ENCODE measurements around the gene KCTD11. TPM values are rescaled to one million over a fixed set of nuclear protein-coding genes. Genes with fewer than 3 reads are reported as not detected.
"Not testable (repeated sequence)": the region's sequence is repeated elsewhere in the genome, so short reads cannot be mapped to it uniquely, and the experiment has no call there.

The KCTD11 gene
- total and polyA plus RNA-seq, 2 experiments from 2014 or later, result 2.2 to 7.7 TPM

DNA sequence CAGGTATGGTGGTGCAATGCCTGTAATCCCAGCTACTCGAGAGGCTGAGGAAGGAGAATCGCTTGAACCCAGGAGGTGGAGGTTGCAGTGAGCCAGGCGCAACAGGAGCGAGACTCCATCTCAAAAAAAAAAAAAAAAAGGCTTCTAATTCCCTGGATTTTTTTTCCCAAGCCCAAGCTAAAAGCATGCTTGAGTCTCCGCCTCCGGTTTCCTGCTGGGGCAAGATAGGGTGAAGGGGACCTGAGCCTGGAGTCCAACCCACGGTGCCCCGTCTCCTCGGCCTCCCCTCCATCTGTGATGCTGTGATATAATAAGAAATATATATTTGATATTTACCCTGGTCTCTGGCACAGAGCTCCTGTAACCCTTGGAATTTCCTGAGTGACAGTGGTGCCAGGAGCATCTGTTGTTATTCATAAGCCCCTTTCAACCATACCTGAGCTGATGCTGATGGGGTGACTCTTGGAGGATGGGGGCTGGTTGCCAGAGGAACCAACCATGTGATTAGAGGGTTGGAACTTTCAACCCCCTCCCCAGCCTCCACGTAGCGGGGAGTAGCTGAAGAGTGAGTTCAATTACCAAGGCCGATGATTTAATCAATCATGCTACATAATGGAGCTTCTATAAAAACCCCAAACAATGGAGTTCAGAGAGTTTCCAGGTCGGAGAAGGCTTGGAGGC, 16.1 kb downstream of the KCTD11 start:
- Histone ChIP-seq H3K9me2 (ENCODE audit: insufficient read depth) (no peaks in the 10 kb centered on the region), H4K20me1 (replicated peaks; ENCODE audit: insufficient read depth) (no peaks in the 10 kb centered on the region), H3K27me3 (ENCODE audit: insufficient read depth) (no peaks in the 10 kb centered on the region), H3K36me3 (ENCODE audit: insufficient read depth) (no peaks in the 10 kb centered on the region), H3K79me2 (replicated peaks; ENCODE audit: insufficient read depth) (no peaks in the 10 kb centered on the region), H3K4me3 (peak overlapping the region; percentile 29; the same call in 1 of the 2 replicates), H3F3A (replicated peaks; ENCODE audit: low read depth) (0 out of 2 replicates have a peak, but pooled peaks cover 5% of the 10 kb centered on the region), H3K4me2 (peak overlapping the region; percentile 68), H3K27ac (ENCODE audit: low read depth) (peak overlapping the region; percentile 63; the same call in 1 of the 2 replicates), H3K4me1 (ENCODE audit: insufficient read depth) (peaks cover 28% of the 10 kb centered on the region), H2AFZ (peak overlapping the region; percentile 8; the same call in 1 of the 2 replicates)
- H3K27me3 Mint-ChIP-seq (ENCODE audit: insufficient read depth, low read depth, poor library complexity), result peaks cover 9% of the 10 kb centered on the region
- no peaks in the 10 kb centered on the region for H3K36me3 Mint-ChIP-seq (ENCODE audit: low read depth)
- no peak for TF ChIP-seq ZNF114 (CRISPR knock-in tag; IDR thresholded peaks at IDR 0.05)
- TF ChIP-seq STAT1 (IDR thresholded peaks at IDR 0.05; ENCODE audit: unreplicated experiment), result no peak
- no peak for TF ChIP-seq NANOG (IDR thresholded peaks at IDR 0.05; ENCODE audit: borderline replicate concordance)
- no peak for TF ChIP-seq ZNF331 (CRISPR knock-in tag; IDR thresholded peaks at IDR 0.05; ENCODE audit: low read depth)
- TF ChIP-seq JUNB (IDR thresholded peaks at IDR 0.05; ENCODE audit: unreplicated experiment), result no peak
- no peak for TF ChIP-seq EZH2 (IDR thresholded peaks at IDR 0.05; ENCODE audit: low read depth, unreplicated experiment)
- TF ChIP-seq CTCF (conservative IDR thresholded peaks at IDR 0.05; ENCODE audit: low read depth in 2 of 2), result no peak
- TF ChIP-seq CREB1 (CRISPR knock-in tag; IDR thresholded peaks at IDR 0.05; ENCODE audit: low read depth), result no peak
- TF ChIP-seq, protein P1, sequence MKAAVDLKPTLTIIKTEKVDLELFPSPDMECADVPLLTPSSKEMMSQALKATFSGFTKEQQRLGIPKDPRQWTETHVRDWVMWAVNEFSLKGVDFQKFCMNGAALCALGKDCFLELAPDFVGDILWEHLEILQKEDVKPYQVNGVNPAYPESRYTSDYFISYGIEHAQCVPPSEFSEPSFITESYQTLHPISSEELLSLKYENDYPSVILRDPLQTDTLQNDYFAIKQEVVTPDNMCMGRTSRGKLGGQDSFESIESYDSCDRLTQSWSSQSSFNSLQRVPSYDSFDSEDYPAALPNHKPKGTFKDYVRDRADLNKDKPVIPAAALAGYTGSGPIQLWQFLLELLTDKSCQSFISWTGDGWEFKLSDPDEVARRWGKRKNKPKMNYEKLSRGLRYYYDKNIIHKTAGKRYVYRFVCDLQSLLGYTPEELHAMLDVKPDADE (IDR thresholded peaks at IDR 0.05), result no peak
- TF ChIP-seq POLR2AphosphoS5 (IDR thresholded peaks at IDR 0.05; ENCODE audit: low read depth), result no peak
- no peak for TF ChIP-seq EZH2phosphoT487 (IDR thresholded peaks at IDR 0.05; ENCODE audit: unreplicated experiment)
- DNase-seq (ENCODE audit: low spot score), result peak; percentile 67
- no peaks in the 10 kb centered on the region for H3K9me3 Mint-ChIP-seq
- peak overlapping the region; percentile 14; the same call in 1 of the 2 replicates for H3K27ac Mint-ChIP-seq
- peaks cover 26% of the 10 kb centered on the region for H3K4me1 Mint-ChIP-seq
- peak overlapping the region; percentile 13; the same call in 2 of the 3 replicates for H3K4me3 Mint-ChIP-seq
- ATAC-seq, result peak; percentile 45

DNA sequence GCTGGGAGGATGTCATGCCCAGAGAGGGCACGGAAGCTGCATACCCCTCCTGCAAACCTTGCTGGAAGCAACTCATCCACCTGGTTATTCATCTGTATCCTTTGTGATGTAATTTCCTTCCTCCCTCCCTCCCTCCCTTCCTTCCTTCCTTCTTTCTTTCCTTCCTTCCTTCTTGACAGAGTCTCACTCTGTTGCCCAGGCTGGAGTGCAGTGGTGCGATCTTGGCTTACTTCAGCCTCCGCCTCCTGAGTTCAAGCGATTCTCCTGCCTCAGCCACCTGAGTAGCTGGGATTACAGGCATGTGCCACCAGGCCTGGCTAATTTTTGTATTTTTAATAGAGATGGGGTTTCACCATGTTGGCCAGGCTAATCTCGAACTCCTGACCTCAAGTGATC, 16.6 kb downstream of the KCTD11 start:
- Mint-ChIP-seq H3K4me3 (0 out of 3 replicates have a peak overlapping the region, but pooled peaks have one; percentile 13), H3K4me1 (peaks cover 26% of the 10 kb centered on the region)
- Histone ChIP-seq H3K4me1 (ENCODE audit: insufficient read depth) (peaks cover 28% of the 10 kb centered on the region), H3K4me3 (peak overlapping the region; percentile 29; the same call in 1 of the 2 replicates), H3K4me2 (peak overlapping the region; percentile 68), H2AFZ (peak overlapping the region; percentile 8; the same call in 1 of the 2 replicates)
- H3K27me3 ChIP-seq (ENCODE audit: insufficient read depth); H3K36me3 ChIP-seq (ENCODE audit: insufficient read depth); H3K36me3 Mint-ChIP-seq (ENCODE audit: low read depth); H3K27ac ChIP-seq (ENCODE audit: low read depth); H3K79me2 ChIP-seq (replicated peaks; ENCODE audit: insufficient read depth); DNase-seq (ENCODE audit: low spot score); H3K9me2 ChIP-seq (ENCODE audit: insufficient read depth); H3K27me3 Mint-ChIP-seq (ENCODE audit: insufficient read depth, low read depth, poor library complexity); H3F3A ChIP-seq (replicated peaks; ENCODE audit: low read depth); H3K27ac Mint-ChIP-seq; H3K9me3 Mint-ChIP-seq; H4K20me1 ChIP-seq (replicated peaks; ENCODE audit: insufficient read depth): not testable (repeated sequence)
- ATAC-seq, result peak; percentile 22
